Eye (tissue), 1 donor: Measurements from ENCODE around the gene PACRG.

Source experiments
- DNase-seq: peaks from one replicate; pipeline ENCODE4 v3.0.0-alpha.2; 2015

The PACRG gene

DNA sequence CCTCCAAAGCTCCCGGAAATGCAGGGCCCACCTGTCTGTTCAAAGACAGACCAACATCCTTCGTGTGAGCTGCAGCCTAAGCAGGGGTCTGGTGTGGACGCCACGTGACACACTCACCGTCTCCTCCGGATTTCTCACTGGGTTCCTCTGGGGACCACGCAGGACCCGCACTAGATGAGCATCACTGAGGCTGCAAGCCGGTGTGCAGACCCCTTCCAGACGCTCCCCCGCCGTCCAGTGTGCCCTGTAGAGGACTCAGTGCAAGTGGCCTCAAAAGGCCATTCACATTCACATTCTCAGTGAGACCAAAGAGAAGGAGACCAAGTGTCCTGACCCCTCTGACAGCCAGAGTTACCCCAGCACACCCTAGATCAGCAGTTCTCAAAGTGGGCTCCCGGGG, 595.5 kb downstream of the PACRG start:
- no peak for DNase-seq

DNA sequence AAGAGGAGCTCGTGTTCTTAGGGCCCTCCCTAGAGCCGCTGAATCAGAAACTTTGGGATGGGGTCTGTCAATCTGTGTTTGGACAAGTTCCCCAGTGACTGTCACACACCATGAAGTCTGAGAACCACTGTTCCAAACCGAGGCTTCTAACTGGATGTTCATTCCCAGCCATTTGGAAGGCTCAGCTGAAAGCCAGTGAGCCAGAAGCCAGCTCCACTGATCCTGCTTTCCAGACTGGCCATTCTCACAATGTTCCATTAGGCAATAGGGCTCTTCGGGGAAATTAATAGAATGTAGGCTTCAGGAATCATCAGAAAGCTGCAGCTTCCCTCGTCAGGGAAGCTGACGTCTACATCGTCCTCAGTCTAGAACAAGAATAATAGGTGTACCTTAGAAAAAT, 595.9 kb downstream of the PACRG start:
- peak; percentile 49 for DNase-seq

DNA sequence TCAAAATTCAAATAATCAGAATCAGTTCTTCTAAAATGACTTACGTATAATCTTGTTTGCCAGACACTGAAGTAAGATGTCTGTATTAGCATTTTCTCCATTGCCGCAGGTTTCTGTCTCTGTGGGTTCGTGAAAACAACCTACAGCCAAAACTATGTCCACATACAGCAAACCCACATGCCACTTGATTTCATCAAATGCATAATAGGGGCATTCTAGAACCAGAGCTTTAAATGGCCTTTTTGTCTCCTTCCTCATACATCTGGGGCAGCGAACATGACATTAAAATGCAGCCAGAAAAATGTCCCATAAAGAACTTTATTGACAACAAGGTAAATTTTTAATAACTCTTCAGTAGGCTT, 596.5 kb downstream of the PACRG start:
- no peak for DNase-seq

DNA sequence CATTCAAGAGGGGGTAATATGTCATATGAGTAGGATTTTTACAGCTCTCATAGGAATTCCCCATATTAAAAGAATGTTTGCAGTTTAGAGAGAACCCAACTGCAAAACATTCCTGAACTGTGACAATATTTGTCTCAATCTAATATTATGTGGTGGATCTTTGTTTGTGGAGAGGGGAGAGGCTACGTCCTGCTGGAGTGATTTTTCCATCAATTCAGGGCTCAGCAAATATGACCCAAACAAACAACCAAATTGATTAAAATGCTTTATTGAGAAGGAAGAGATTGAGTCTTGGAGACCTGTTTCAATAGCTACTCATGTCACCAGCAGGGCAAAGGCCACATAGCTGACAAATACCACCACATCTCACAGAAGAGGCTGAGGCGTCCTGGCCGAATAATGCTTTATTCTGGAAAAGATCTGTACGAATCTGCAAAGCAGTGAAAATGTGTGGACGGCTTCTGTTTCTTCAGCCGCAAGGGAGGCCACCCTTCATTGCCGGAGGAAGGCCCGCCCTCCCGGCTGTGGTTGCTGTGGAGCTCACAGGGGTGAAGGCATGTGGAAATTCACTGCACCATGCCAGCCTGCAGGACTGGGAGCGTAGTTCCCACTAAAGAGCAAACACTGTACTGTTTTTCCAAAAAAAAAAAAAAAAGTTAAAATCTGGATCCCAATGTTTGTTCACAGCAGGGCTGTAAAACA, 597.1 kb downstream of the PACRG start:
- peak; percentile 68 for DNase-seq

DNA sequence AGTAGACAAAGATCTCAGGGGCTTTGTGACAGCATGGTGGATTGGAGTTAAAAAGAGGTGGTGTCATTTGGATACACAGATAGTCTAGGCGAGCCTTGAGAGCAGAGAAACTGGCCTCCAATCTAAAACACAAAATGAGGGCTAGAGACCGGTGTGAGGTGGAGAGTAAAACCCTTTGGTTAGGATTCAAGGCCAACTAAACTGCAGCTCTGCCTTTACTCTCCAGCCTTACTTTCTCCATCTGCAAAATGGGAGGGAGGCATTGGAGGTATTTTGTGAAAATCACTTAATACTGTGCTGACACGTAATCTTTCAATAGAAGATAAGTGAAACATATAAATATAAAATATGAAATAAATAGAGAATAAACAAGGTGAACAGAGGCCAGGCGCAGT, 597.6 kb downstream of the PACRG start:
- DNase-seq = no peak

DNA sequence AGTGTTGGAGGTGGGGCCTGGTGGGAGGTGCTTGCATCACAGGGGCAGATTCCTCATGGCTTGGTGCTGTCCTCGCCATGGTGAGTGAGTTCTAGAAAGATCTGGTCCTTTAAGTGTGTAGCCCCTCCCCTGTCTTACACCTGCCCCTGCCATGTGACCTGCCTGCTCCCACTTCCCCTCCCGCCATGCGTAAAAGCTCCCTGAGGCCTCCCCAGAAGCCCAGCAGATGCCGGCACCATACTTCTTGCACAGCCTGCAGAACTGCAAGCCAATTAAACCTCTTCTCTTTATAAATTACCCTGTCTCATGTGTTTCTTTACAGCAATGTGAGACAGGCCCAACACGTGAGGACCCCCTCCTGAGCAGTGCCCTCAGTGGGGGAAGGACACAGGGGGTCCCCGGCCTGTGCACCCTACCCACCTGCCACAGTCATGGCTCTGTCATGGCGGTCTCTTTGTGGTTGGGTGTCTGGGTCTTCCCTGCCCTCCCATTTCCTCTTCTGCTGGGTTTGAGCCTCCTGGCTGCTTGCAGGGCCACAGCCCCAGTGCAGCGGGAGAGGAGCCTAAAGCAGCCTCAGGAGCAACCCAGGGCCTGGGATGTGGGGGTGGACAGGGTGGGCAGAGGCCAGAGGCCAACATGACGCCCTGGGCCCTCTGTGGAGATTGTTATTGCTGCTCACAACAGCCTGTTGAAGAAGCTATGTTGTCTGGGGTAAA, 599.5 kb downstream of the PACRG start:
- no peak for DNase-seq

DNA sequence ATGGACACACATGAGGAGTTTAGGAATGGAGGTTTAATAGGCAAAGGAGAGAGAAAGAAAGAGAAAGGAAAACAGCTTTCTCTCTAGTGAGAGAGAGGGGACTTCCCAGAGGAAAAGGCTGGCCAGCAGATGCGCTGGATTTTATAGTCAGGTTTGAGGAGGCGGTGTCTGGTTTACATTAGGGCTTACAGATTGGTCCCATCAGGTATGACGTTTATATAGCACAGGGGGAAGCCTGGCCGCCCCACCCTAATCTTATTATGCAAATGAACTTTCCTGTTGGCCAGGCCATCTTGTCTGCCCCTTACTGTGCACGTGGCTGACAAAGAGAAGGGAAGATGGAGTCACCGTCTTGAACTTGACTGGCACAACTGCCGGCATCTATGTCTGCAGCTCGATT, 600.1 kb downstream of the PACRG start:
- no peak for DNase-seq

DNA sequence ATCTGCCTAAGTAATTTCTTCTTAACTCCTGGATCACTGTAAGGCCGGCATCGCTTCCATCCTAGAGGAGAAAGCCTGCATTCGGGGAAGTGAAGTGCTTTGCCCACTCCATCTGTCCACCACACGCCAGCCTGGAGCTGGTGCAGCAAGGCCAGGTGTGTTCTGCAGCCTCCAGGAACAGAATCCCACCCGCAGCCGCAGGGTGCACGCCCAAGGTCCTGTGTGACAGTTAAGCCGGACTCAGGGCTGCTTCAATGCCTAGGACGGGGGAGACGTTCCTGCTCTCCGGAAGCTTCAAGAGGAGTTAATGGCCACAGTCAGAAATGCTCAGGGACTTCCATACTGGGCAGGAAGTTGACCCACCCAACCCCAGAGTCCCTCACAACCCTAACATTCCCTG, 600.6 kb downstream of the PACRG start:
- DNase-seq = no peak

DNA sequence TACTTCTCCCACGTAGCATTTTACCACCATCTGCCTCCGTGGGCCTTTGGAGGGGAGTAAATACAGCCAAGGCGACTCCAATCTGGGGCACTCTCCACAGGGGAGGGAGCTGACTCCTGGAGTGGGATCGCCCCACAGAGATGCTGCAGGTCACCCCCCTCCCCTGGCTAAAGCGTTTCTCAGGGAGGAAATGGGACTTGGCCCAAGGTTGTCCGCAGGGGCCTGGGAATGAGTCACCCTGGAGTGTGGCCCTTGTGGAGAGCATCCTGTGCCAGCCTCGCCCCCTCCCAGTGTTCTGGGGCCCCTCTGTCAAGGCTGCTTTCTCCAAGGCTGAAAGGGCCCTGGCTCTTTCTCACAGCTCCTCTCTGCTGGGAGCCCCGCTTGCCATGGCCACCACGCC, 602.2 kb downstream of the PACRG start:
- no peak for DNase-seq

DNA sequence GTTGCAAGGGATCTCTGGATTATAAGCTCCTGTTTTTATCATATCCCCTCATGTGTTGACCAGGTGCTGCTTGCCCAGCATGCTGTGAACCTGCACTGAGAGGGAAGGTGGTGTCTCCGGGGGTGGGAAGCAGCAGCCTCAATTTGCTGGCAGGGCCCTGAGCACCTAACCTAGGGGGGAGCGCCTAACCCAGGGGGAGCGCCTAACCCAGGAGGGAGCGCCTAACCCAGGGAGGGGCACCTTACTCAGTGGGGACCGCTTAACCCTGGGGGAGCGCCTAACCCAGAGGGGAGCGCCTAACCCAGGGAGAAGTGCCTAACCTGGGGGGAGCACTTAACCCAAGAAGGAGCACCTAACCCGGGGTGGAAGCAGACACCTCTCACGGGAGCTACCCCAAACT, 603.5 kb downstream of the PACRG start:
- no peak for DNase-seq

DNA sequence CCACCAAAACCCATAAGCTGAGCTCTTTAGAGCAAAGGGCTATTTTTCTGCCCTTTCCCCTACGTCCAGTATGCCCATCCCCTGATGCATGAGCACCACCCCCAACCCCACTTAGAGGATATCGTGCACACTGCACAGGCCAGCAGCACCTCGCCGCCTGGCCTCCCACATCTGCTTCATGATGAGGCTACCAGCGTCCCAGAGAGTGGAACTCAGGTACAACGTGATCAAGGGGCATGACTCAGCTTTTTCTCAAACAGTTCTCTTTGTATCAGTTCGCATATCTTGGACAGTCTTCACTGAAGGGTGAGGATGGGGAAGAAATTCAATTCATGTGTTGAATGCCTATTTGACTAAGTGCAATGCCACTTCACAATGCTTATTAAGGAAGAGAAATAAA, 604.8 kb downstream of the PACRG start:
- DNase-seq = no peak

DNA sequence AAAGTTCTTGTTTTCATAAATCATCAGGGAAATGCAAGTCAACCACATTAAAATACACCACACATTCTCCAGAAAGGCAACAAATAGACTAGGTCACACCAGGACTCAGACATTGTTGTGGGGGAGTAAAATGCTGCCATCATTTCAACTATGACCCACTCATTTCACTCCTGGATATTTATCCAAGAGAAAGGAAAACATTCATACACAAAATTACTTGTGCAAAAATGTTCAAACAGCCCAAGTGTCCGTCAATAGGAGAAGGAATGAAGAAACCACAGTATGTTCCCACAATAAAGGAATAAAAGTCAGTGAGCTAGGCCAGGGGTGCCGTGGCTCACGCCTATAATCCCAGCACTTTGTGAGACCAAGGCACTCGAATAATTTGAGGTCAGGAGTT, 605.3 kb downstream of the PACRG start:
- DNase-seq = no peak

DNA sequence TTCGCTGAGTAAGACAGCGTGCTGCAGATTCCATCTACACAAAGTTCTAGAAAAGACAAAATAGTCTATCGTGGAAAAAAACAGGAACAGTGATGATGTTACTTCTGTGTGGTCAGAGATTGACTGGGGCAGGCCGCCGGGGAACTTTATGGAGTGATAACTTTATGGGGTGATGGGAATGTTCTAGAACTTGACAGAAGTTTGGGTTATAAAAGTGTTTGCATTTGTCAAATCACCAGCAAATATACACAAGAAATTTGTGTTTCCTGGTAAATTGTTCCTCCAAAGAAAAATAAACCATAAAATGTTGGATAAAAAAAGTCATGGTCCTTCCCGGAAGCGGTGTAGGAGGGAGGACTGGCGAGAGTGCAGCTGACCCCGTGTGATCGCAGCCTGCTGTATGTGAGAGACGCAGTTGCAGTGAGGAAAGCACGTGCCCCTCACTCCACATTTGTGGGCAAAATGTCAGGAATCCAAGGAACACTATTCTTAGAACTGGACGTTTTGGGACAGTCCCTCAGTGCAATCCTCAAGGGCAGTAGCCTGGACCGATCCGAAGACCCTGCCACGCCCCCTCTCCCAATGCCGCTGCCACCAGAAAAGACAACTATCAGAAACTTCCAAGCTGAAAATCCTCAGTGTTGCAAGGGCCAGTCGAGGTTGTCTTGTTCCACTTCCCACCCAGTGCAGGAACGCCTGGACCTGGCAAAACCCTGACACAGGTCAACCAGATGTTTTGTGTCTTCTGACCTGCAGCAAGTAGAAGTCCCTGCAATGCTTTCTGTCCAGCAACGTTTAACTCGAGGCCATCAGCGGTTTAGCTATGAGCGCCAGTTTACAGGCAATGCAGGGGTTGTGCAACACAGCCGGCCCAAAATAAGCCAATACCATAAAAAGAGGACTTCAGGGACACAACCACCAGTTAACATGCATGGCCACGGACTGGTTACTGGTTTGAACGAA, 606.2 kb downstream of the PACRG start:
- no peak for DNase-seq

DNA sequence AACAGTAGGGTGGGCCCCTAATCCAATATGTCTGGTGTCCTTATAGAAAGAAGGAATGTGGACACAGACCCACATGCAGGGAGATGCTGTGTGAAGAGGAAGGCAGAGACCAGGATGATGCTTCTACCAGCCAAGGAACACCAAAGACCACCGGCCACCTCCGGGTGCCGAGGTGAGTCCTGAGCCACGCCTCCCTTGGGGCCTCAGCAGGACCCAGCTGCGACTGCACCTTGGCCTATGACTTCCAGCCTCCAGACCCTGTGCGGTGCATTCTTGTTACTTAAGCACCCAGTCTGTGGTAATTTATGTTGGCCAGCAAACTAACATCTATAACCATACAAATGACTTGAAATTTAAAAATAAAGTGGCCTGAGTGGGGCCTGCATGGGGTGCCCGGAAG, 607.3 kb downstream of the PACRG start:
- no peak for DNase-seq

DNA sequence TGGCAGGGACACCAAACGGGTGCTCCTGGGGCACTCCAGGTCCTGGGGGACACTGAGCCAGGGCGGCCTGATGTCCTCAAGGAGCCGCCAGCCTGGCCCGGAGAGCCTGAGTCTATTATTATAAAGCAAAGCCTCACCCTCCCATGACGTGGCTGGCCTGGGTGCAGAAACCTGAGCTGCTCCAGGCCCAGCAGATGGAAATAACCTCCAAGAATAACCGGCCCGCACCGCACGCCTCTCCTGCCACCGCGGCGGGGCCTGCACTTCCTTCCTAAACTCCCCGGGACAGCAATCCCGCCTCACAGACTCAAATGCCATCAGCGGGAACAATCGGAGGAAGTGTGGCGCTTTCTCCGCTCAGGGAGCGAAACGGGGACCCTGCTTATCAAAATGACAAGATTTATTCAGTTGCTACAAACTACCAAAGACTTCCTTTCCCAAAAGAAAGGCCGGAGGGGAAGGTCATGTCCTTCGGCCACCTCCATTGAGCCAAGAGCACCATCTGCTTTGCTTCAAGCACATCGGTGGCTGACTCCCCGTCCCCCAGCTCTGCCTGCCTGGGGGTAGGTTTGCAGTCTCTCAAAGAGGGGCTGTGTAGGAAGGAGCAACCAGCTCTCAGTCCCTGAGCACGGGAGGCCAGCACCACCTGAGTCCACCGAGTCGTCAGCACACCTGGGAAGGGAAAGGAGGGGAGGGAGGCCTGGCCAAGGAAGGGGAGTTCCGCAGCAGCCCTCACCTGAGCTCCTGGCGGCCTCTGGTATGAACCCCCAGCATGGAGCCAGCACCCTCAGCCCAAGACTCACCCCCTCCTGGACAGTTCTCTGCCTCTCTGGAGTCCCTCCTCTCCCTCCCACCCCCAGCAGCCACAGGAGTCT, 608.1 kb downstream of the PACRG start:
- no peak for DNase-seq

DNA sequence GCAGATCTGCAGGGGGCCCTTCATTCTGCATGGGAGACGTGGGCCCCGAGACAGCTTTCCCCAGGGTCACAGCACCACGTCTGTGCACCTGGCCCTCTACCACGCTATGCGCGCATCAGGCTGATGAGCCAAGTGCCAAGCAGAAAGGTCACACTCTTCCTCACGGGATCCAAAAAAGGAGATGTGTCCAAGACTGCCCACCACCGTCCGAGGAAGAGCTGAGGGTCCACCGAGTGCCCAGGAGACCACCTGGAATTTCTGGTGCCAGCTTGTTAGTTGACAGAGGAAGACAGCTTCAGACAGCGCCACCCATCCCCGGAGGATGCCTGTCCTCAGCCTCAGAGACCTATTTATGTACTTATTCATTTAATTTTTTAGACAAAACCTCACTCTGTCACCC, 609.2 kb downstream of the PACRG start:
- DNase-seq = no peak

DNA sequence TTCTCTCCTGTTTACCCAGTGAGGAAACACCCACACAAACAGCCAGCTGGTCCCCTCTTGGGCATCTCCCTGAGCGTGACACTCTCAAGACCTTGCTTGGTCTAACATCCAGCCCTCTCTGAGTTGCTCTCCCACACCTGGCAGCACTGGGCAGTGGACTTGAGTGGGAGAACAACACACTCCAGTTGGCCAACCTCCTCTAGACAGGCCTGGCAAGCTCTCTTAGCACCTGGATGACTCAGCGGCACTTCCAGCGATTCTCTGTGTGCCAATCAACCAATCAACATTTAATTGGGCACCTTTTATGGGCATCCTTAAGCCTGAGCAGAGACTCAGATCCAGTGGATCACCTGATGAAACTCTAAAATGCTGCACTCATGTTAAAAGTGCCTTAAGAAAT, 610.2 kb downstream of the PACRG start:
- no peak for DNase-seq

DNA sequence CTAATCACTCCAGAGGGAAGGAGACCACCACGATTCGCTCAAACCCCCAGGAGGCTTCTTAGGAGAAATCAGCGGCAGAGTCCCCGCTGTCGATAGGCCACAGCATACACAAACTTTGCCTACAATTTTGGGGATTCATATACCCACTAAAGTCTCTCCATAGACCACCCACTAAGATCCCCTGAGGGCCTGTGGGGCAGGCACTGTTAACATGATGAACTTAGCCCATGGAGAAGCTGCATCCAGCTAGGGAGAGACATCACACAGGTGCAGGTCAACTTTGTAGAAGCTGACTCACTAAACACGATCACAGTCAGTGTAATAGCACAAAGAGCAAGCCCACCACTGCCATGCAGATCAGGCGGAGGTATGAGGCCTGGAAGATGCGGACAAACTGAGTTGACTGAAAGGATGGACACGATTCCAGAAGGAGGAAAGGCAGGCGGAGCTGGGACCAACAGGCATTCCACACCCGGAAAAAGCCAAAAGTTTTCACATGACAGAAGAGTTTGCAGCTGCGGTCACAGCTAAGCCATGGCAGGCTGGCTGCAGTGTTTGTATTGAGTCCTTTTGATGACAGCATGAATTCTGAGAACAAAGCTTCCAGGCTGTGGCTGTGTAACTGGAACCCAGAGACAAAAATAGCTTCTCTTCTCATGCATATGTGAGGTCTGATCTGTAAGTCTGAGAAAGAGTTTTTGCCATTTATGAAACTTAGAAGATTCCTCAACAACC, 611.1 kb downstream of the PACRG start:
- peak; percentile 82 for DNase-seq

DNA sequence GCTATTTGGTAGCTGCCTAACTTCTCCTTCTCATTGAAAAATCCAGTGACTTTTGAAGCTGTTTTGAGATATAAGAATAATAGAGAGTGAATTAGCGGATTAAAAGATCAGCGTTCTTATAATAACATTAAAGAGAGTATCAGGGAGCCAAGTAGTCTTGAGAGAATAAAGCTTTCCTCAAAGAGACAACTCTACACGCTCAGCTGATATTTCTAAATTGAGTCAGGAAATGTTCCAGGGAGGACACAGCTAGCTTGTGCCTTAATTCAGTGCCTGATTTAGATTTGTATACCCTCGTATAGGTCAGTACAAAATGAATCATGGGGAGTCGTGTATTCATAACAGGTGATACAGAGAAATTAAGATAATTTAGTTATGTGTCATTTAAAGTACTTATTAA, 611.7 kb downstream of the PACRG start:
- no peak for DNase-seq

DNA sequence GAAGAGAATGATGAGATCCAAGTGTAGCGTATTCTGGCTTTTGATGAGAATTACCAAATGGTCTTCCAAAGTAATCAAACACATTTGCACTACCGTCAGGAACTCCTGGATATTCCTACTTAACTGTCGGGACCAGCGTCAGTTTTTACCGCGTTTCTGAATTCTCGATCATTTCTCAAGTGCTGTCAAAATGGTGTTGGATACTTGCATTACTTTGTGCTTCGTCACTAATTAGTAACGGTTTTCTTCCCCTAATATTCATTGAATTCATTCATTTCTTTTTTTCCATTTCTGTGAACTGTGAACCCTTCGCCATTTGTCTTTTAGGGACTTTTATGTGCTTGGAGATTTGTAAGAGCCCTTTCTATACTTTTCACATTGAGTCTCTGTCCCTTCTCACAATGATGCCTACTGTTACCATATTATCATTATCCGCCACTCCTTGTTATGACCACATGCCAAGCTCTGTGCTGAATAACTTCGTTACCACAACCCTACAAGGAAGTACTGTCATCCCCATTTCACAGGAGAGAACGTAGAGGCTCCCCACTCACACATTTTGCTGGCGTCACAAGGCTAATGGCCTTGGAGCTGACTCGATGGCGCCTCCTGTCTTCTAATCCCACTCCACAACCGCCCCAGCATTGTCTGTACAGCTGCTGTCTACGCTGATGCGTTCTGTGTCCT, 612.6 kb downstream of the PACRG start:
- DNase-seq = no peak
